ENCODE measurements around the gene APOC4.
A peak's percentile ranks its signal among the peaks of the same experiment; 100 is the strongest.
"Not testable (repeated sequence)": the region's sequence is repeated elsewhere in the genome, so short reads cannot be mapped to it uniquely, and the experiment has no call there.

The APOC4 gene

GRCh38 chr19:44924243-44924725, 17.8 kb upstream of the APOC4 start:
- DNase-seq: no peak

DNA sequence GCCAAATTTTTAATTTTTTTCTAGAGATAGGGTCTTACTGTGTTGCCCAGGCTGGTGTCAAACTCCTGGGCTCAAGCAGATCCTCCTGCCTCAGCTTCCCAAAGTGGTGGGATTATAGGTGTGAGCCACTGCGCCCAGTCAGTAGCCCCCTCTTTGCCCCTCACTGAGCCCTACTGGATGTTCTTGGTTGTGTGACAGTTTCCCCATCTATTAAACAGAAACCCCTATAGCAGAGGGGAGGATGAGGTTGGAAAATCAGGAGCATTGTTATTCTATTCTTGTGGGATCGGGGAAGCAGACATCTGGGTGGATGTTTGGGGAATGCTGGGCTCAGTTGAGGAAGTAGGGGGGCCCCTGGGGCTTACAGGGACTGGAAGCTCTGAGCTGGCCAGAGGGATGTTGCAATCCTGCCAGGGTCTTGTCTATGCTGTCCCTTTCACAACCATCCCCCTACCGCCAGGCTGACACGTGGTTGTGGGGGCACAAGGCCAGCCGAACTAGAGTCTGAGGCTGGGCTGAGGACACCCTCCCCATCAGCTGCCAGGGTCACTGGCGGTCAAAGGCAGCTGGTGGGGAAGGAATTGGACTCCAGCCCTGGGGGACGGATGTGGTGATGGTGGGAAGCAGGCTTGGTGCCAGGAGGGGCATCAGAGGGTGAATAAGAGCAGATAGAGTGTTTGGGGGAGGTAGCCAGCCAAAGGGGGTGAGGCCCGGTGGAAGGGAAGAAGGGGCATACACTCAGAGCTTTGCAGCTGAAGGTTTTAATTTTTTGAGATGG, 16.7 kb upstream of the APOC4 start:
- DNase-seq: no peak

- DNase-seq: not testable (repeated sequence)
Measured at GRCh38 chr19:44926245-44927077, 15.6 kb upstream of the APOC4 start.

- DNase-seq: no peak
Measured at GRCh38 chr19:44927746-44928145, 14.3 kb upstream of the APOC4 start.

DNA sequence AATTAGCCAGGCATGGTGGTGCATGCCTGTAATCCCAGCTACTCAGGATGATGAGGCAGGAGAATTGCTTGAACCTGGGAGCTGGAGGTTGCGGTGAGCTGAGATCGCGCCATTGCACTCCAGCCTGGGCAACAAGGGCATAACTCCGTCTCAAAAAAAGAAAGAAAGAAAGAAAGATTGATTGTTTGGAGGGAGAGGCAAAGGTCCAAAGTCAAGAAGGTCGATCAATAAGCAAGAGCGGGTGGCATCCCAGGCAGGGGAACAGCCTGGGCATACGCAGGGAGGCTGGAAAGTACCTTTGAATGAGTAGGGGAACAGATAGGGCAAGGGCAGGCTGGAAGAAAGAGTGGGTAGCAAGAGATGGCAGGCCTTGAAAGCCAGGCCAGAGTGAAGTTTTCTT, 11.9 kb upstream of the APOC4 start:
- DNase-seq: no peak

DNA sequence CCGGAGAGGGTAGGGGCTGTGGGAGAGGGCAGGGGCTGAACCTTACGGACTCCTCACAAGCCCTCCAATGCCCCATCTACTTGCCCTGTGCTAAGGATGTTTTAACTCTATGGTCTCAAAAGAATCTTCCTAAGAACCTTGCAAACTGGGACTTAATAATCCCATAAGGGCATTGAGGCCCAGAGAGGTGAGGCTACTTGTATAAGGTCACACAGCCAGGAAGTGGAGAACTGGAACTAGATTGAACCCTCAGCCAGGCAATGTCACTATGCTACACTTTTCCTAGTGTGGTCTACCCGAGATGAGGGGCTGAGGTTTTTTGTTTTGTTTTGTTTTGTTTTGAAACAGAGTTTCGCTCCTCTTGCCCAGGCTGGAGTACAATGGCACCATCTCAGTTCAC, 10.5 kb upstream of the APOC4 start:
- DNase-seq: no peak

- DNase-seq: no peak
Measured at GRCh38 chr19:44939668-44940067, 2.4 kb upstream of the APOC4 start.

- no peak for DNase-seq
Measured at GRCh38 chr19:44943801-44944249, 1.8 kb downstream of the APOC4 start.

DNA sequence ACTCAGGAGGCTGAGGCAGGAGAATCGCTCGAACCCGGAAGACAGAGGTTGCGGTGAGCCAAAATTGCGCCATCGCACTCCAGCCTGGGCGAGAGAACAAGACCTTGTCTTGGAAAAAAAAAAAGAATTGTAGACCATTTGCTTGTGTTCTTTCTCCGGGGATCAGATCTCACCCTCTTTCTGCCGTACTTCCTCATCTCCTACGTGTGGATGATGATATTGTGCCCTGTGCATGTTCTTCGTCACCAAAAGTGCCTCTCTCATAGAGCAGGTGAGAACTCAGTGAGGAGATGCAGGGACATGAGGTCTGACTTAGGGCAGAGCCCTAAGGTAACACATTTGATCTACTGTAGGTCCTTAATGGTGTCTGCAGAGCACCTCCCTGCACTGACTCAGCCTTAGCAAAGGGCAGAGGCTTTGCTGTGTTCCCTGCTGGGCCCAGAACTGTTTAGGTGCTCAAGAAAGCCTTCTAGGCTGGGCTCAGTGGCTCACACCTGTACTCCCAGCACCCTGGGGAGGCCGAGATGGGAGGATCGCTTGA, 5.1 kb downstream of the APOC4 start:
- no peak for DNase-seq

DNA sequence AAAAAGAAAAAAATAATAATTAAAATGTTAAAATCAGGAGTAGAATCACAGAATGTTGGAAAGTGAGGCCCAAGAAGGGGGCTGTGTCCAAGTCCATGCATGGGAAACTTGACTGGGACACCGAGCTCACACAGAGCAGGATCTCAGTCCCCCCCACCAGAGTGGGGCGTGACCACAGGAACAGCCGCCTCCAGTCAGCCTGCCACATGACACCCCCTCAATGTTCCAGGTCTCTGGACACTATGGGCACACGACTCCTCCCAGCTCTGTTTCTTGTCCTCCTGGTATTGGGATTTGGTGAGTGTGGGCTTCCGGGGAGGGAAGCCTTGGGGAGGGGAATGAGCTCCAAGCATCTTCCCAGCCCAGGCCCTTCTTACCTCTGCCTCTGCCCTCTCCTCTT, 6.2 kb downstream of the APOC4 start:
- no peak for DNase-seq

DNA sequence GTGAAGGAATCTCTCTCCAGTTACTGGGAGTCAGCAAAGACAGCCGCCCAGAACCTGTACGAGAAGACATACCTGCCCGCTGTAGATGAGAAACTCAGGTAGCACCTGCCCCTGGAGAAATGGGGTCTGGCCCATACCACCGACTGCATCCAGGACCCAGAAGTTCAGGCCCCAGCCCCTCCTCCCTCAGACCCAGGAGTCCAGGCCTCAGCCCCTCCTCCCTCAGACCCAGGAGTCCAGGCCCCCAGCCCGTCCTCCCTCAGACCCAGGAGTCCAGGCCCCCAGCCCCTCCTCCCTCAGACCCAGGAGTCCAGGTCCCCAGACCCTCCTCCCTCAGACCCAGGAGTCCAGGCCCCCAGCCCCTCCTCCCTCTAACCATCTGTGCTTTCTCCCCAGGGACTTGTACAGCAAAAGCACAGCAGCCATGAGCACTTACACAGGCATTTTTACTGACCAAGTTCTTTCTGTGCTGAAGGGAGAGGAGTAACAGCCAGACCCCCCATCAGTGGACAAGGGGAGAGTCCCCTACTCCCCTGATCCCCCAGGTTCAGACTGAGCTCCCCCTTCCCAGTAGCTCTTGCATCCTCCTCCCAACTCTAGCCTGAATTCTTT, 6.8 kb downstream of the APOC4 start:
- peak; percentile 66 for DNase-seq

GRCh38 chr19:44949550-44949949, 7.5 kb downstream of the APOC4 start:
- DNase-seq: no peak

DNA sequence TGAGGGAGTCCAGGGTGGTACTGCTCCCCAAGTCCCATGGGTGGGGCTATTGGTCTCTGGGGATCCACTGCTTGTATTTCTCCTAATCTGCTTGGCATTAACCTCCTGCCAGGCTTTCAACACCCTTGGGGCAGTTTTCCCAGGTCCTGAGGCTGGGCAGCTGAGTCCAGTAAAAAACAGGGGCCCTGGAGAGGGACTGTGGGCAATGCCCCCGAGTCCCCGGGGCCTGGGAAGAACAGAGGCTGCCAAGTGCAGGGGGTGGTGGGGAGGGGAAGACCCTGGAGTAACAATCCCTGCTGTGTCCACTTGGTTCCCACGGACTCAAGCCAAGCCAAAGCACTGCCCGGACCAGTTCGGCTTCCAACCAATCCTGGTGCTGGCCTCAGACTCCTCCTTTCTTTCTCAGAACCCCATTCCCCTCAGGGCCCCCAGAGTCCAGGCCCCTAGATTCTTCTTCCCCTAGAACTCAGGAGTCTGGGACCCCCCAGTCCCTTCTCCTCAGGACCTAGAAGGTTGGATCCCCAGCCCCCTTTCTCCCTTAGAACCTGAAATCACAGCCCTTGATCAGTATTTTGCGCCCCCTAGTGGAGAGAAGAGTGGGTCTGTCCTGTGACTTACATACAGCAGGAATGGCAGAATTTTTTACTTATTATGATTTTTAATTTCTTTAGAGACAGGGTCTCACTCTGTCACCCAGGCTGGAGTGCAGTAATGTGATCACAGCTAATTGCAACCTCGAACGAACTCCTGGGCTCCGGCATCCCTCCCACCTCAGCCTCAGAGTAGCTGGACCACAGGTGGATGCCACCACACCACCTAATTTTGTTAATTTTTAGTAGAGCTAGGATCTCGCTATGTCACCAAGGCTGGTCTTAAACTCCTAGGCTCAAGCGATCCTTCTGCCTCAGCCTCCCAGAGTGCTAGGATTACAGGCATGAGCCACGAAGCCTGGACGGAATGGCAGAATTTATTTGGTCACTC, 9.4 kb downstream of the APOC4 start:
- DNase-seq: peak; percentile 89

- DNase-seq: no peak
Measured at GRCh38 chr19:44954278-44954648, 12.2 kb downstream of the APOC4 start.

DNA sequence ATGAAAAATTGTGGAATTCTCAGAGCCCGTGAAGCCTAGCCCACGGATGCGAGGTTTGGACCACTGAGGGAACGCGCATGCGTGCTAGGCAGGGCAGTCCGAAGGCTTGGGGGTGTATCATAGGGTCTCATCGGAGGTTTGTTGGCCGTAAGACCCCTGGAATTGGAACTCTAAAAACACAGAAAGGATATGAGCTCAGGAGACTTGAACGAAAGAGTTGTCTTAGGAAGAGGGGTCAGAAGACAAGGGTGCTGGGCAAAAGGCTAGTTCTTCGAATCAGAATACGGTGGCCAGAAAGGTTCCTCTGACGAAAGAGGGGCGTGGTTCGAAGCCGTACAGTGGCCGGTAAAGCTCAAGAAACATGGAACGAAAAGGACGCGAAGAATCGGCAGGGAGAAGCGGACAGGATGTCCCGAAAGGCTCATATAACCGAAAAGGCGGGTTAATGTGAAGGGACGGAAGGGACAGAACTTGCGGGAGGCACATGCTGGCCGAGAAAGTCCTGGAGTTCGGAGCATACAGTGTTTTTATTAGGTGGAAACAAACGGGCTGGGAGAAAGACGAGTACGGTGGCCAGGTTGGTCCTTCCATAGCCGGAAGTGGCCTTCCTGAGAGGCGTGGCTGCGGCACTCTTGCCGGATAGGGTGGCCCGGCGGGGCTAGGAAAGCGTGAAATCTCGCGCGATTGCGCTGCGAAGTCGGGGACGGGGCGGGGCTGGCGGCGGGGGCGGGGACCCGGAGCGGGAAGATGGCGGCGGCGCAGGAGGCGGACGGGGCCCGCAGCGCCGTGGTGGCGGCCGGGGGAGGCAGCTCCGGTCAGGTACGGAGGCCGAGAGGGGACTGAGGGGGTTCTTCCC, 12.8 kb downstream of the APOC4 start, which contains the start of gene CLPTM1:
CLPTM1 (plus strand) TSS at position 732 of the 856 bp plus-strand sequence; CDS start at position 748, 16 bp downstream.
- peak; percentile 99 for DNase-seq

GRCh38 chr19:44955505-44956439, 13.7 kb downstream of the APOC4 start:
- no peak for DNase-seq

- no peak for DNase-seq
Measured at GRCh38 chr19:44957526-44957925, 15.5 kb downstream of the APOC4 start.

- no peak for DNase-seq
Measured at GRCh38 chr19:44958090-44958489, 16.1 kb downstream of the APOC4 start.

DNA sequence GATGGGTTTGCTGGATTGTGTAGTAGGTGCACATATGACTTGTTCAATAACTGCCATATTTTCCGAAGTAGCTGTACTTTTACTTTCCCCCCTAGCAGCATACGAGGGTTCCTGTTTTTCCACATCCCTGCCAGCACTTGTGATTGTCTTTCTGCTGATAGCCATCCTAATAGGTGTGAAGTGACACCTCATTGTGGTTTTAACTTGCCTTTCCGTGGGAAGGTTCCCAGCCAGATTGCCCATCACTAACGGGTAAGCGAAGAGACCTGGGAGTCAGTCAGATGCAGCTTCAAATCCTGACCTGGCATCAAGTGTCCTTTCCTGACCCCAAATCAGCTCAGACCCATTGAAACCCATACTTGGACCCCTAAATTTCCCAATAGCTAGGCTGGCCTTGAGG, 17.7 kb downstream of the APOC4 start:
- DNase-seq: no peak
